Neural progenitor cell (in vitro differentiated cells): ENCODE measurements around the gene LCORL.

Source experiments
- CTCF ChIP-seq: fragments of 200-600 bp; sonication (generic); IDR thresholded peaks from 2 replicates; pipeline ENCODE4 v1.5.1; 2017; ENCODE audit warnings: antibody characterized with exemption, mild to moderate bottlenecking
- EZH2phosphoT487 ChIP-seq: fragments of 200-600 bp; sonication (generic); IDR thresholded peaks from 2 replicates; pipeline ENCODE4 v1.6.1; 2017; ENCODE audit warnings: antibody characterized with exemption

GRCh38 chr4:17933126-17933525 is 88.4 kb downstream of the LCORL start:
- TF ChIP-seq EZH2phosphoT487 (no peak), CTCF (no peak)
